ENCODE results near the gene MMS19. TPM values are rescaled to one million over a fixed set of nuclear protein-coding genes. Genes with fewer than 3 reads are reported as not detected.

Gene MMS19
- total RNA-seq, 3 donors from 2014 or later (not counting 1 experiment from before 2014, with no cell fraction given) = 53.8 to 68.4 (median 61.7) TPM

- under 1% methylated on average over 66 of the region's 66 CpGs for WGBS (ENCODE audit: insufficient coverage)
- Mint-ChIP-seq H3K4me1 (peaks cover 42 to 44% of the 10 kb centered on the region in 2 donors), H3K4me3 (peak within 1 kb of the TSS; percentile 99), H3K27ac (peak within 1 kb of the TSS; percentile 93 to 95), H3K27me3 (ENCODE audit: low read depth in 2 of 2) (no peaks in the 10 kb centered on the region), H3K9me3 (no peaks in the 10 kb centered on the region), H3K36me3 (no peaks in the 10 kb centered on the region)
- Histone ChIP-seq H3K27me3 (ENCODE audit: control insufficient read depth, insufficient read depth, low read length) (no peaks in the 10 kb centered on the region), H3K4me1 (ENCODE audit: control insufficient read depth, insufficient read depth, low read length) (peaks cover 19% of the 10 kb centered on the region), H3K27ac (ENCODE audit: low read length) (peak within 1 kb of the TSS; percentile 46), H3K36me3 (ENCODE audit: control insufficient read depth, insufficient read depth, low read length) (peaks cover 7% of the 10 kb centered on the region), H3K4me3 (ENCODE audit: low read length) (peak within 1 kb of the TSS; percentile 72), H3K9me3 (ENCODE audit: control insufficient read depth, insufficient read depth, low read length) (no peaks in the 10 kb centered on the region)
- peak; percentile 97 to 99 (median 98) for ATAC-seq
- intact Hi-C loops (cut with micrococcal nuclease) = loop anchor here (1.0 kb wide), 3 partner anchors 20 to 46 kb away; partner anchors contain the start of gene PGAM1
- peak; percentile 80 to 95 for DNase-seq
- no peak for TF ChIP-seq CTCF (IDR thresholded peaks at IDR 0.05)
Observed at GRCh38 chr10:97445722-97446639, 52.2 kb downstream of the MMS19 start, which contains the start of the genes EXOSC1 and ZDHHC16. Gene EXOSC1, minus strand, starts transcription at chr10:97446006. Its CDS starts 21 bp downstream, at chr10:97445985. Gene ZDHHC16, plus strand, starts transcription at chr10:97446175. Its CDS starts 5,501 bp downstream, at chr10:97451676.

DNA sequence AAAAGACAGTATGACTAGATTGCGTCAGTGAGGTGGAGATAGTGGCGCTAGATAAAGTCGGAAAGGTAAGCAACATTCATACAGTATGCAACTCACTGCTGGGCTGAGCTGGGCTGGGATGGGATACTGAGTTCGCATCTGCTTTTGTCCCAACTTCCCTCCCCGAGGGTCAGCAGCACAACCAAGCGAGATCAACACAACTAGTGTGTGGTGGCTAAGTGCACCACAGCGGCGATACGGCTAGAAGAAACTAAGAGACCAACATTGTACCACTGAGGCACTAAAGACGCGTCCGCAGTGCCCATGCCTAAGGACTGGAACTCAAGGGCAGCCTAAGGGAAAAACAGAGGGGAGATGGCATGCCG, 52.9 kb downstream of the MMS19 start:
- peaks cover 10% of the 10 kb centered on the region for H3K36me3 ChIP-seq (ENCODE audit: control insufficient read depth, insufficient read depth, low read length)
- H3K4me3 Mint-ChIP-seq = peak overlapping the region; percentile 99
- ATAC-seq = no peak
- peak overlapping the region; percentile 72 for H3K4me3 ChIP-seq (ENCODE audit: low read length)
- H3K9me3 Mint-ChIP-seq = no peaks in the 10 kb centered on the region
- no peaks in the 10 kb centered on the region for H3K27me3 ChIP-seq (ENCODE audit: control insufficient read depth, insufficient read depth, low read length)
- peaks cover 19% of the 10 kb centered on the region for H3K4me1 ChIP-seq (ENCODE audit: control insufficient read depth, insufficient read depth, low read length)
- no peaks in the 10 kb centered on the region for H3K27me3 Mint-ChIP-seq (ENCODE audit: low read depth in 2 of 2)
- no peaks in the 10 kb centered on the region for H3K9me3 ChIP-seq (ENCODE audit: control insufficient read depth, insufficient read depth, low read length)
- H3K4me1 Mint-ChIP-seq = peaks cover 39% of the 10 kb centered on the region in 2 donors
- no peaks in the 10 kb centered on the region for H3K36me3 Mint-ChIP-seq
- DNase-seq = no peak
- H3K27ac Mint-ChIP-seq = peak overlapping the region; percentile 93 to 95
- intact Hi-C loops (cut with micrococcal nuclease) = no loop called here
- H3K27ac ChIP-seq (ENCODE audit: low read length) = peak overlapping the region; percentile 26
- TF ChIP-seq CTCF (IDR thresholded peaks at IDR 0.05) = no peak
- 7% methylated on average over 13 of the region's 13 CpGs for WGBS (ENCODE audit: insufficient coverage)

- Histone ChIP-seq H3K27me3 (ENCODE audit: control insufficient read depth, insufficient read depth, low read length) (no peaks in the 10 kb centered on the region), H3K4me3 (ENCODE audit: low read length) (no peak overlapping the region), H3K36me3 (ENCODE audit: control insufficient read depth, insufficient read depth, low read length) (peaks cover 15% of the 10 kb centered on the region), H3K27ac (ENCODE audit: low read length) (no peak overlapping the region), H3K9me3 (ENCODE audit: control insufficient read depth, insufficient read depth, low read length) (no peaks in the 10 kb centered on the region), H3K4me1 (ENCODE audit: control insufficient read depth, insufficient read depth, low read length) (peaks cover 19% of the 10 kb centered on the region)
- TF ChIP-seq CTCF (IDR thresholded peaks at IDR 0.05) = no peak
- Mint-ChIP-seq H3K9me3 (no peaks in the 10 kb centered on the region), H3K36me3 (no peaks in the 10 kb centered on the region), H3K27me3 (ENCODE audit: low read depth in 2 of 2) (no peaks in the 10 kb centered on the region), H3K27ac (peak overlapping the region; percentile 93 to 95), H3K4me3 (peak overlapping the region; percentile 99), H3K4me1 (peaks cover 36% of the 10 kb centered on the region in 2 donors)
- 67% methylated on average over 1 of the region's 1 CpG for WGBS (ENCODE audit: insufficient coverage)
- DNase-seq (no peak), ATAC-seq (no peak)
- intact Hi-C loops (cut with micrococcal nuclease) = no loop called here
Observed at GRCh38 chr10:97444212-97444611, 54.0 kb downstream of the MMS19 start.

Data from natural killer cell (primary cell).